Measurements from ENCODE around the gene GTF3C2.

The GTF3C2 gene
- 78.3 to 91.1 reads per million in 2 donors for total RNA-seq

DNA sequence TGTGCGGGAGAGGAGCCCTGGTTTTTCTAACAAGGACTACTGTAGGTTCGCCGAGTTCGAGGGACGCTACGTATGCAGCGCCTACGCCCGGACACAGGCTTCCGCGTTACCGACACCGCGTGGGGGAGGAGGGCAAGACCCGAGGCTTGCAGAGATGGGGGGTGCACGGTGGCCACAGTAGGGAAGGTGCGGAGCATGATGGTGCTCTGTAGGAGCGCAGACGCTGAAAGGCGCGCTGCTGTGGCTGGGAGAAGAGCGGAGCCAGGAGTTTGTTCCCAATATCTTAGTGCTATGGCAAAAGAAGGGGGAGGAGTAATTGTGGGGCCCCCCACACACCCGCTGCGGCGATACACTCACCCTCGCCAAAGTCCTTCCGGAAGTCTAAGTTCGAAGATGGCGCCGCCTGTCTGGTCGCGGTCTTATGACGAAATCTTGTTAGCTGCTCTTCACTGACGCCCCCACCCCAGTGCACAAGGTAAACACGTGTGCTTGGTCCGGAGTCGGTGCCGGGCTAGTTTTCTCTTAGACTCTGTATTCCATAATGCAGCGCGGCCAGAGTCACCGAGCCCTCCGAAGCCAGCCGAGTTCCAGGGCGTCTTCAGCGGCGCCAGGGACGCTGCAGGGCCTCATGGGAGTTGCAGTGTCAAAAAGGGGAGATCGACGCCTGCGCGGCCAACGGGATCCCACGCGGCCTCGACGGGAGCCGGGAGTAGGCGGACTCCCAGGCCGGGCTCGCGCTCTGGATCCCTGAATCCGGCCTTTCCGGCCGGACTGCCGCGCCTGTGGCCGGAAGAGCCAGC lies at the start of gene GTF3C2:
Gene GTF3C2, minus strand, starts transcription at position 383 of the 800 bp plus-strand sequence. CDS start 13,210 bp downstream, outside the sequence.
- DNase-seq = peak; percentile 70

- DNase-seq = no peak
Observed at GRCh38 chr2:27400348-27401135, 44.0 kb upstream of the GTF3C2 start.

GRCh38 chr2:27398962-27399361 lies 42.4 kb upstream of the GTF3C2 start:
- no peak for DNase-seq

GRCh38 chr2:27393225-27393624 lies 36.7 kb upstream of the GTF3C2 start:
- DNase-seq = no peak

DNA sequence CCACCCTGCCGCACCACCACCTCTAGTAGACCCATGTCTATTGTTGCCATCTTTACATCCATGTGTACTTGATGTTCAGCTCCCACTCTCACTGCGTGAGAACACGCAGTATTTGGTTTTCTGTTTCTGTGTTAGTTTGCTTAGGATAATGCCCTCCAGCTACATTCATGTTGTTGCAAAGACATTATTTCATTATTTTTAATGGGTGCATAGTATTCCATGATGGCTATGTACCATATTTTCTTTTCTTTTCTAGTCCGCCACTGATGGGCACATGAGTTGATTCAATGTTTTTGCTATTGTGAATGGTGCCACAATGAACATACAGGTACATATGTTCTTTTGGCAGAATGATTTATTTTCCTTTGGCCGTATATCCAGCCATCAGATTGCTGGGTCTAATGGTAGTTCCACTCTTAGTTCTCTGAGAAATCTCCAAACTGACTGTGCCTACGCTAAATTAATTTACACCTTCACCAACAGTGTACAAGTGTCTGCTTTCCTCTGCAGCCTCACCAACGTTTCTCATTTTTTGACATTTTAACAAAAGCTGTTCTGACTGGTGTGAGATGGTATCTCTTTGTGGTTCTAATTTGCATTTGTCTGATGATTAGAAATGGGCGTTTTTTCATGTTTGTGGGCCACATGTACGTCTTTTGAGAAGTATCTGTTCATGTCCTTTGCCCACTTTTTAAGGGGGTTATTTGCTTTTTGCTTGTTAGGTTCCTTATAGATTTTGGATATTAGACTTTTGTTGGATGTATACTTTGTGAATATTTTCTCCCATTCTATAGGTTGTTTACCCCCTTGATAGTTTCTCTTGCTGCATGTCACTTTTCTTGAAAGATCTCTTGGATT lies 34.5 kb upstream of the GTF3C2 start:
- no peak for DNase-seq

DNA sequence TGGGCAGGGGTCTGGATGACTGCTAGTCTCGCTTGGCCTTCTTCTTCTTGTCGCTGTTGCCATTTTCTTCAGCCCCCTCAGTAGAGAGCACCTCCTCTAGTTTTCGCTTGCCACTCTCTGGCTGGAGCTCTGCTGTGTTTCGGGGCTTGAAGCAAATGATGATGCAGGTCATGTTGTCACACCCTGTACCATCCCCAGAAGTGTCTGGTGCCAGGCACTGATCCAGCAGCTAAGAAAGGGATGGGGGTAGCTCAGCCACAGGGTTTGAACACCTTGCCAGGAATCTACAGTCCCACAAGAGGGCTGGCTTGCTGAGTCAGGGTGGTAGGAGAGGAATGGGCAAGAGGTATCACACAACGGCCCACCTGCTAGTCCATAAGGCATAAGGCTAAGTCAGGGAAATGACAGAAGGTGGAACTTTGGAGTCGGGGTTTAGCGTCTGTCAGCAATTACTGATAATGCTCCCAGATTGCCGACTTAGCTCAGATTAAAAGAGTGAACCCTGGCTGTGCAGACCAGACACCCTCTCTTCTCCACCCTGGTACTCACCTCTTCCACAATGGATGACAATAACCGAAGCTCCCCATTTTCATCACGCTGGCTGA lies 25.1 kb upstream of the GTF3C2 start:
- DNase-seq = no peak

DNA sequence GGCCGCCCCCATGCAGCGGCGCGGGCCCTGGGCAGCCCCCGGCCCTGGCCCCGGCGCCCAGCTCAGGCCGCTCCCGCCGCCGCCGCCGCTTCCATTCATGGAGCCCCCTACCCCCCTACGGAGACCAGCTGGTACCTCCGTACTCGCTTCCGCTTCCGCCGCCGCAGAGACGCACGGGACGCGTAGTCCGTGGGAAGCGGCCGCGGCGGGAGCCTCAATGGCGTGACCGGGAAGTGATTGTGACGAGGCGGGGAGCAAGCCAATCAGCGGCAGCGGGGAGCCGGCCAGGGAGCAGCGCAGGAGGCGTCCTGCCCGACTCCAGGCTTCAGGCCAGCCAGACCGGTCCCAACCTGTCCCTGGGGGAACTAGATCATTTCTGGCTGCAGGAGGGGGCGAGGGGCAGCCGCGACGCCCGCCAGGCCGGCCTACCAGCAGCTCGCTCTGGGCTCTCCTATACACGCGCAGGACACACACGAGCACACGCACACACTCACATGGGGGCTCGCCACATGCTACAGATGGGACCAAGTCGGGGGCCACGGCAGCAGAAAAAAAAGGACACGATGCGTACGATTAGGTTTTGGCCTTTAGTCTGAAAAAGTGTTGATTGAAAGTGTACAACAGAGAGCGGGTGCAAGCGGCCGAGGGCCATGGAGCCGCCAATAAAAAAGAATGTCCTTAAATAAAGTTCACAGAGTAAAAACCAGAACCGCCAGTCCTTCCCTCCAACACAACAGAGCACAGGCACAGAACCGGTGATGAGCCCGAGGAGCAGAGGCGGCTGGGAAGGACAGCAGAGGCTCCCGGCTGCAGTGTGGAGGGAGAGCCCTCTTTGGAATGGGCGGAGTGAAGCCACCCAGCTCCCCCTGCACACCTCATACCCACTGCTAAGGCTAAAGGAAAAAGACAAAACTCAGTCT lies 24.3 kb upstream of the GTF3C2 start, which contains the start of gene ZNF513:
Gene ZNF513, minus strand, starts transcription at position 109 of the 920 bp plus-strand sequence. CDS start 208 bp downstream, outside the sequence.
- DNase-seq = peak; percentile 84

- DNase-seq = no peak
Observed at GRCh38 chr2:27379836-27380625, 23.5 kb upstream of the GTF3C2 start.

GRCh38 chr2:27379383-27379835 lies 22.8 kb upstream of the GTF3C2 start:
- no peak for DNase-seq

GRCh38 chr2:27378809-27379290 lies 22.3 kb upstream of the GTF3C2 start:
- no peak for DNase-seq

GRCh38 chr2:27378096-27378808 lies 21.7 kb upstream of the GTF3C2 start:
- DNase-seq = no peak

DNA sequence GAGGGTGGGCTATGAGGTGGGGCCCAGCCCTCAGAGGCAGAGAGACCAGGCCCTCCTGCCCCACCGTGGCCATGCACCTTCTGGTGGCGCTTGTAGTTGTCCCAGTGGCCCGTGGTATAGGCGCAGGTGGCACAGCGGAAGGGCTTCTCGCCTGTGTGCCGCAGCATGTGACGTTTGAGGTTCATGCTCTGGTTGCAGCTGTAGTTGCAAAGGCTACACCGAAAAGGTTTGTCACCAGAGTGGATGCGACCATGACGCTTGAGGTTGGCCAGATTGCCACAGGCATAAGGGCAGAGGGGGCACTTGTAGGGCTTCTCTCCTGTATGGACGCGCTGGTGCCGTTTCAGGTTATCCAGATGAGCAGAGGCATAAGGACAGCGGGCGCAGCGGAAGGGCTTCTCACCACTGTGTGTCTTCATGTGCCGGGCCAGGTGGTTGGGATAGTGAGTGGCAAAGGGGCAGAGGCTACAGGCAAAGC lies 21.1 kb upstream of the GTF3C2 start:
- no peak for DNase-seq

- DNase-seq = no peak
Observed at GRCh38 chr2:27376866-27377617, 20.5 kb upstream of the GTF3C2 start.

DNA sequence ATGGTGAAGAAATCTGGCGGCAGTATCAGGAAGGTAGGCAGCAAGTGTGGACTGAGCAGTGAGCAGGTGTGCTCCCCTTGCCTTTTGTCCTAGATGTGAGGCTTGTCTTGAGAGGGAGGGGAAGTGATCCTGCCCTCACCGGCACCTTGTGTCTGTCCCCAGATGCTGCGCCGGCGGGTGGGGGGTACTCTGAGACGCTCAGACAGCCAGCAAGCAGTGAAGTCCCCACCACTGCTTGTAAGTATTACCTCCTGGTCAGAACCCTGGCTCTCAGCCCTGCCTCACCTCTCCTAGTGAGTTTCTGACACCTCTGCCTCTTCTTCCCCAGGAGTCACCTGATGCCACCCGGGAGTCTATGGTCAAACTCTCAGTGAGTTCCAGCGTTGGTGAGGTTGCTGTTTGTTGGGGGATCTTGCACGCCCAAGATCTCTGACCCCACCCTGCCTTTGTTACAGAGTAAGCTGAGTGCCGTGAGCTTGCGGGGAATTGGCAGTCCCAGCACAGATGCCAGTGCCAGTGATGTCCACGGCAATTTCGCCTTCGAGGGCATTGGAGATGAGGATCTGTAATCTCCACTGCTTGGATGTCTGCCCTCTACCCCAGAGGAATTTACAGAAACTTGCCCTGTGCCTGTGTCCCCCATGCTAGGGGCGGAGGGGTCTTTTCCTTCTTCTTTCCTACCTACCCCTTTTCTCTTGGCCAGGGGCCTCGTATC lies 19.7 kb upstream of the GTF3C2 start:
- DNase-seq = no peak

DNA sequence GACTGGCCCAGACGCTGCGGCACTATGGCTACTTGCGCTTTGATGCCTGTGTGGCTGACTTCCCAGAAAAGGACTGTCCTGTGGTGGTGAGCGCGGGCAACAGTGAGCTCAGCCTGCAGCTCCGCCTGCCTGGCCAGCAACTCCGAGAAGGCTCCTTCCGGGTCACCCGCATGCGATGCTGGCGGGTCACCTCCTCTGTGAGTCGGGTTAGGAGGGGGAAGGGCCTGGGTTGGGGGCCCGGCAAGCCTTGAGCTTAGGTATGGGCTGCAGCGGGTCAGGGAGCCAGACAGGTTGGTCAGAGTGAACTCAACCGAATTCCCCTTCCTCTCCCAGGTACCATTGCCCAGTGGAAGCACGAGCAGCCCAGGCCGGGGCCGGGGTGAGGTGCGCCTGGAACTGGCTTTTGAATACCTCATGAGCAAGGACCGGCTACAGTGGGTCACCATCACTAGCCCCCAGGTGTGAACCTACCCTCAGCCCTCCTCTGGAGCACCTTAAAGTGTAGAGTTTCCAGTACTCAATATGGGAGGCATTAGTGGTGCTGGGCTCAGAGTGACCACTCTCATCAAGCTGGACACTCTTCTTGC lies 19.0 kb upstream of the GTF3C2 start:
- no peak for DNase-seq

GRCh38 chr2:27373567-27373966 lies 17.0 kb upstream of the GTF3C2 start:
- no peak for DNase-seq

DNA sequence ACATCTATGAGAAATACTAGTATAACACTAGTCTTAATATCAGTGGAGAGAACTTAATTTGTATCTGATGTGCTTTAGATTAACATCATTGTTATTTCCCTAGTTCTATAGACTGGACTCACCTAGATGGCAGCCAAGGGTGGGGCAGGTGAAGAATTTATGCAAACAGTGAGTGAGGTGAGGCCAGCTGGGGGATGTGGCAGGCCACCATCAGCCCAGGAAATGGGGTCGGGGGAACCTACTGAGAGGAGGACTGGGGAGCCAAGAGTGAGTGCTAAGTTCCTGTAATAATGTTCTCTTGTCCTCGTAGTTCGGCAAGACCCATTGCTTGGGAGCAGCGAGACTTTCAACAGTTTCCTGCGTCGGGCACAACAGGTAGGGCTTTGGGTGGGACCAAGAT lies 16.4 kb upstream of the GTF3C2 start:
- no peak for DNase-seq

Data from activated gamma-delta T cell (primary cell).